ENCODE results near the gene SCN8A.

- TF ChIP-seq CTCF (IDR thresholded peaks at IDR 0.05; ENCODE audit: extremely low read depth in 1 of 2, insufficient read depth in 1 of 2, low read depth in 1 of 2, low read length in 2 of 2): no peak
- TF ChIP-seq POLR2A (IDR thresholded peaks at IDR 0.05; ENCODE audit: low read depth, low read length): no peak
- no peak for TF ChIP-seq EZH2 (IDR thresholded peaks at IDR 0.05; ENCODE audit: borderline replicate concordance, low read depth, low read length, severe bottlenecking)
- no peak for TF ChIP-seq MYC (IDR thresholded peaks at IDR 0.05; ENCODE audit: low read depth, low read length)
Measured at GRCh38 chr12:51774933-51775332, 183.9 kb downstream of the SCN8A start.

All from endothelial cell of umbilical vein (primary cell).